ENCODE data around the gene CIZ1. TPM values are rescaled to one million over a fixed set of nuclear protein-coding genes. Genes with fewer than 3 reads are reported as not detected.
A peak's percentile ranks its signal among the peaks of the same experiment; 100 is the strongest.

CIZ1 gene
- total RNA-seq, 1 donor from 2014 or later: 74.9 TPM

GRCh38 chr9:128164307-128164885 is 27.0 kb downstream of the CIZ1 start:
- Histone ChIP-seq H3K27ac (replicated peaks) (no peak overlapping the region), H3K27me3 (ENCODE audit: low read depth) (no peaks in the 10 kb centered on the region), H3K36me3 (peaks cover 68% of the 10 kb centered on the region), H3K9me3 (replicated peaks) (no peaks in the 10 kb centered on the region), H3K4me1 (peaks cover 26% of the 10 kb centered on the region), H3K4me3 (no peak overlapping the region)
- no peak for TF ChIP-seq CTCF (IDR thresholded peaks at IDR 0.05; ENCODE audit: borderline replicate concordance)
- no peak for DNase-seq
- intact Hi-C loops (cut with micrococcal nuclease): no loop called here

- Histone ChIP-seq H3K9me3 (replicated peaks) (no peaks in the 10 kb centered on the region), H3K4me3 (no peak overlapping the region), H3K27ac (replicated peaks) (no peak overlapping the region), H3K4me1 (peaks cover 29% of the 10 kb centered on the region), H3K36me3 (peaks cover 61% of the 10 kb centered on the region), H3K27me3 (ENCODE audit: low read depth) (no peaks in the 10 kb centered on the region)
- intact Hi-C loops (cut with micrococcal nuclease): no loop called here
- TF ChIP-seq CTCF (IDR thresholded peaks at IDR 0.05; ENCODE audit: borderline replicate concordance): no peak
- DNase-seq: no peak
Measured at GRCh38 chr9:128163523-128164306, 27.7 kb downstream of the CIZ1 start.

- intact Hi-C loops (cut with micrococcal nuclease): no loop called here
- H3K36me3 ChIP-seq: peaks cover 54% of the 10 kb centered on the region
- H3K4me1 ChIP-seq: peaks cover 29% of the 10 kb centered on the region
- no peak for DNase-seq
- H3K27ac ChIP-seq (replicated peaks): no peak overlapping the region
- H3K9me3 ChIP-seq (replicated peaks): no peaks in the 10 kb centered on the region
- no peak overlapping the region for H3K4me3 ChIP-seq
- no peaks in the 10 kb centered on the region for H3K27me3 ChIP-seq (ENCODE audit: low read depth)
- TF ChIP-seq CTCF (IDR thresholded peaks at IDR 0.05; ENCODE audit: borderline replicate concordance): no peak
Measured at GRCh38 chr9:128163027-128163515, 28.3 kb downstream of the CIZ1 start.

DNA sequence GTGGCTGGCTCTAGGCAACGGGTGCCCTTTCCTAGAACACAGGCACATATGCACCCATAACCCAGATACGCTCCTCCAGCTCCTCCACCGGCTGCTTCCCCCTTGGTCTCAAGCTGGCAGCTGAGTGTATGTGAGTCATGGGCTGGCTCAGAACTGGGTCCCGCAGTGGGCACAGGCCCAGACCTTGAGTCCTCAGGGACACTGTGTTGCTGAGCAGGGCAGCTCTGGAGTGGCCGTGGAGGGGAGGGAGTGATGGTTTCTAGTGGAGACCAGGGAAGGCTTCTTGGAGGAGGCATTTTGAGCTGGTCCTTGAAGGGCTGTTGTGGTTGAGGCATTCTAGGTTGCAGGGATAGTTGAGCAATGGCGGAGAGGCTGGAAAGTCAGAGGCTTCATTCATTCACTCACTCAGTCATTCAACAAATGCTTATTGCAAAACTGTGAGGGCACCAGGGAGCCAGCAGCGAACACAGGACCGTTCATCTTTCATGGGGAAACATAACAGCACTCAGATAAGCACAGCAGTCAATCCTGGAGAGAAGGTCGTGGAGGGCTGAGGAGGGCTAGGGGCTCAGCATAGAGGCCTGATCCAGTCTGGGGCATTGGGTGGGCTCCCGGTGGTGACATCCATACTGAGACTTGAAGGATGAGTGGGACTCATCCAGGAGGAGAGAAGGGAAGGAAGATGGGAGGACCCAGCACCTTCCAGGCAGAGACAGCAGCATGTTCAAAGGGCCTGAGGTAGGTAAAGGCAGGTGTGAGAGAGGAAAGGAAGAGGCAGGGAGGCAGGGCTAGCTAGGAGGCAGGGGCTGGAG is 29.0 kb downstream of the CIZ1 start:
- peak overlapping the region; percentile 38 for H3K27ac ChIP-seq (replicated peaks)
- intact Hi-C loops (cut with micrococcal nuclease): no loop called here
- no peaks in the 10 kb centered on the region for H3K27me3 ChIP-seq (ENCODE audit: low read depth)
- H3K4me3 ChIP-seq: no peak overlapping the region
- peaks cover 29% of the 10 kb centered on the region for H3K4me1 ChIP-seq
- peak; percentile 61 for DNase-seq
- H3K36me3 ChIP-seq: peaks cover 48% of the 10 kb centered on the region
- H3K9me3 ChIP-seq (replicated peaks): no peaks in the 10 kb centered on the region
- TF ChIP-seq CTCF (IDR thresholded peaks at IDR 0.05; ENCODE audit: borderline replicate concordance): no peak

DNA sequence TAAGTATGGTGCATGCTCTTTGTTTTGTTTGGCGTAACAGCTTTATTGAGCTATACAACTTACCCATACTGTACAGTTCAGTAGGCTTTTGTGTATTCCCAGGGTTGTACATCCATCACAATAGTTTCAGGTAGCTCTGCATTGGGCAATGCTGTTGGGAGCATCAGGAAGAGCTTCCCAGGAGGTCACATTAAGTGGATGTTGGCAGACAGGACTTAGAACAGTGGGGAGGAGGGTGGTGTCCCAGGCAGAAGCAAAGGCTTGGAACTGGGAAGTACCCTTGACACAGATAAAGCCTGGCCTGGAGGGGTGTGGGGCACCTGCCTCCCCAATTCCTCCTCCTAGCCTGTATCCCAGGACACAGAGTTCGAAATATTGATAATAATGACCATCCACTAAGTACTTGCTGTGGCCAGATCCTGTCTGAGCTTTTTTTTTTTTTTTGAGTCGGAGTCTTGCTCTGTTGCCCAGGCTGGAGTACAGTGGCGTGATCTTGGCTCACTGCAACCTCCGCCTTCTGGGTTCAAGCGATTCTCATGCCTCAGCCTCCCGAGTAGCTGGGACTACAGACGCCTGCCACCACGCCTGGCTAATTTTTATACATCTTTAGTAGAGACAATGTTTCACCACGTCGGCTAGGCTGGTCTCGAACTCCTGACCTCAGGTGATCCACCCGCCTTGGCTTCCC is 30.0 kb downstream of the CIZ1 start:
- peaks cover 37% of the 10 kb centered on the region for H3K36me3 ChIP-seq
- H3K27me3 ChIP-seq (ENCODE audit: low read depth): no peaks in the 10 kb centered on the region
- H3K4me1 ChIP-seq: peaks cover 29% of the 10 kb centered on the region
- H3K9me3 ChIP-seq (replicated peaks): no peaks in the 10 kb centered on the region
- no peak for TF ChIP-seq CTCF (IDR thresholded peaks at IDR 0.05; ENCODE audit: borderline replicate concordance)
- intact Hi-C loops (cut with micrococcal nuclease): no loop called here
- DNase-seq: no peak
- no peak overlapping the region for H3K4me3 ChIP-seq
- H3K27ac ChIP-seq (replicated peaks): no peak overlapping the region
